Upper lobe of right lung (tissue), 1 donor: ENCODE results near the gene SNCB. TPM values are rescaled to one million over a fixed set of nuclear protein-coding genes. Genes with fewer than 3 reads are reported as not detected.

ENCODE experiments used
- ATAC-seq: fragments of 200-7000 bp; cut with Tn5 transposase; one replicate; pipeline ENCODE4 v1.9.1; 2020; ENCODE audit warnings: mild to moderate bottlenecking, moderate library complexity
- DNase-seq: peaks from one replicate; pipeline ENCODE4 v3.0.0-alpha.2; 2020
- H3K27ac ChIP-seq: fragments of 200-600 bp; one replicate; pipeline ENCODE4 v1.8.0; 2022
- H3K27me3 ChIP-seq: fragments of 200-600 bp; one replicate; pipeline ENCODE4 v1.8.0; 2022; ENCODE audit warnings: mild to moderate bottlenecking
- H3K36me3 ChIP-seq: fragments of 200-600 bp; one replicate; pipeline ENCODE4 v1.8.0; 2022
- H3K4me1 ChIP-seq: fragments of 200-600 bp; one replicate; pipeline ENCODE4 v1.8.0; 2022
- H3K4me3 ChIP-seq: fragments of 200-600 bp; one replicate; pipeline ENCODE4 v1.8.0; 2022; ENCODE audit warnings: mild to moderate bottlenecking
- H3K9me3 ChIP-seq: fragments of 200-600 bp; one replicate; pipeline ENCODE4 v1.8.0; 2022
- CTCF ChIP-seq: fragments of 200-600 bp; IDR thresholded peaks from one replicate; pipeline ENCODE4 v1.8.0; 2022; ENCODE audit warnings: antibody characterized with exemption
- intact Hi-C: fragments of 100-400 bp; cut with DNase I; formaldehyde crosslinking; loops from one replicate; pipeline ENCODE4 v1.11.0; 2022
- total RNA-seq: library from RNA; stranded (reverse); fragmentation: NEBNext Ultra II Directional; extraction: Animal tissue kit (Norgen Biotek cat#: 25700); gene quantifications from one replicate; pipeline ENCODE4 v1.2.1, GENCODE V29; 2021
- donor health status: DM: no; HTN: yes; CAD: no; lungs with severe emphysema.

Gene SNCB
- total RNA-seq, 1 donor from 2014 or later: not detected

GRCh38 chr5:176581361-176581760 lies 49.0 kb downstream of the SNCB start:
- ATAC-seq (no peak), DNase-seq (no peak)
- no peak for TF ChIP-seq CTCF
- Histone ChIP-seq H3K36me3 (no peaks in the 10 kb centered on the region), H3K27ac (no peak overlapping the region), H3K4me1 (no peaks in the 10 kb centered on the region), H3K27me3 (no peaks in the 10 kb centered on the region), H3K4me3 (no peak overlapping the region), H3K9me3 (peaks cover 10% of the 10 kb centered on the region)
- intact Hi-C loops: no loop called here

- Histone ChIP-seq H3K27ac (no peak overlapping the region), H3K4me1 (no peaks in the 10 kb centered on the region), H3K9me3 (no peaks in the 10 kb centered on the region), H3K4me3 (no peak overlapping the region), H3K27me3 (no peaks in the 10 kb centered on the region), H3K36me3 (no peaks in the 10 kb centered on the region)
- intact Hi-C loops: no loop called here
- TF ChIP-seq CTCF: no peak
- DNase-seq (no peak), ATAC-seq (no peak)
These were observed 51.0 kb downstream of the SNCB start for GRCh38 chr5:176579323-176579722.

- ATAC-seq (peak; percentile 85), DNase-seq (peak; percentile 79)
- Histone ChIP-seq H3K27ac (no peak overlapping the region), H3K9me3 (no peaks in the 10 kb centered on the region), H3K4me1 (no peaks in the 10 kb centered on the region), H3K27me3 (no peaks in the 10 kb centered on the region), H3K4me3 (no peak overlapping the region), H3K36me3 (no peaks in the 10 kb centered on the region)
- intact Hi-C loops: no loop called here
- TF ChIP-seq CTCF: peak; percentile 45
These were observed 51.9 kb downstream of the SNCB start for GRCh38 chr5:176578391-176578808.

DNA sequence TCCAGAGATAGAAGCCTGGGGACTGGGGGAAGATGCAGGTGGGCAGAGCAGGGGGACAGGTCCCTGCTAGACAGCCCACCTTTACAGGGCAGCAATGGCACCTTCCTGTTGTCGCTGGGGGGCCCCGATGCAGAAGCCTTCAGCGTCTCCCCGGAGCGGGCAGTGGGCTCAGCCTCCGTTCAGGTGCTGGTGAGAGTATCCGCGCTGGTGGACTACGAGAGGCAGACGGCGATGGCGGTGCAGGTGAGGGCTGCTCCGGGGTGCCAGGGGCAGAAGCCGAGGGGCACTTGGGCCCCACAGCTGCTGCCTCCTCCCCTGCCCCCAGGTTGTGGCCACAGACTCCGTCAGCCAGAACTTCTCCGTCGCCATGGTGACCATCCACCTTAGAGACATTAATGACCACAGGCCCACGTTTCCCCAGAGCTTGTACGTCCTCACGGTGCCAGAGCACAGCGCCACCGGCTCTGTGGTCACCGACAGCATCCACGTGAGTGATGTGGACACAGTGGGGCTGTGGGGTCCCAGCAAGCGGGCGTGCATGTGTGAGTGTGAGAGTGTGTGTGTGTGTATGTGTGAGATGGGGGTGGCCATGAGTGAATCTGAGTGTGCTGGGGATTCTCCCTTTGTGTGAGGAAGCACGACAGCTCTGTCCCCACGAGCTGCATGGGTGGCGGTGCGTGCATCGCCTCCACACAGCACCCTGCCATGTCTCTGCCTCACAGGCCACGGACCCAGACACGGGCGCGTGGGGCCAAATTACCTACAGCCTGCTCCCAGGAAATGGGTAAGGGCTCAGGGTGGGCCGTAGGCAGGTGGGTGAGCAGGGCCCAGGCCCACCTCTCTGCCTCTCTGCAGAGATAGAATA lies 52.8 kb downstream of the SNCB start:
- H3K4me1 ChIP-seq: no peaks in the 10 kb centered on the region
- no peak overlapping the region for H3K27ac ChIP-seq
- intact Hi-C loops: no loop called here
- no peak for TF ChIP-seq CTCF
- H3K9me3 ChIP-seq: no peaks in the 10 kb centered on the region
- no peaks in the 10 kb centered on the region for H3K27me3 ChIP-seq
- H3K36me3 ChIP-seq: no peaks in the 10 kb centered on the region
- no peak overlapping the region for H3K4me3 ChIP-seq
- no peak for ATAC-seq
- DNase-seq: no peak

GRCh38 chr5:176575488-176576422 lies 54.6 kb downstream of the SNCB start:
- no peak overlapping the region for H3K27ac ChIP-seq
- H3K27me3 ChIP-seq: no peaks in the 10 kb centered on the region
- ATAC-seq (no peak), DNase-seq (no peak)
- H3K9me3 ChIP-seq: no peaks in the 10 kb centered on the region
- no peaks in the 10 kb centered on the region for H3K36me3 ChIP-seq
- no peak for TF ChIP-seq CTCF
- no peak overlapping the region for H3K4me3 ChIP-seq
- intact Hi-C loops: no loop called here
- H3K4me1 ChIP-seq: no peaks in the 10 kb centered on the region
